GM23248 (cell line): ENCODE measurements around the gene WWOX. TPM values are rescaled to one million over a fixed set of nuclear protein-coding genes. Genes with fewer than 3 reads are reported as not detected.

Source experiments
- DNase-seq: peaks from one replicate; pipeline ENCODE4 v3.0.0-alpha.2; 2015
- H2AFZ ChIP-seq: fragments of 200-600 bp; sonication (generic); 2 replicates; pipeline ENCODE4 v1.6.1; 2016; ENCODE audit warnings: antibody characterized with exemption
- H3F3A ChIP-seq: fragments of 200-600 bp; sonication (generic); 2 replicates; pipeline ENCODE4 v1.6.1; 2016; ENCODE audit warnings: mild to moderate bottlenecking, antibody characterized with exemption, mixed run types; ENCODE audit not compliant: insufficient read depth
- H3K27ac ChIP-seq: fragments of 200-600 bp; sonication (generic); 2 replicates; pipeline ENCODE4 v1.5.1; 2016; ENCODE audit warnings: mild to moderate bottlenecking
- H3K27me3 ChIP-seq: fragments of 200-600 bp; sonication (generic); replicated peaks from 2 replicates; pipeline ENCODE4 v1.6.1; 2016; ENCODE audit warnings: mild to moderate bottlenecking; ENCODE audit not compliant: insufficient read depth
- H3K36me3 ChIP-seq: fragments of 200-600 bp; sonication (generic); 2 replicates; pipeline ENCODE4 v1.6.1; 2016; ENCODE audit warnings: low read depth, mild to moderate bottlenecking
- H3K4me1 ChIP-seq: fragments of 200-600 bp; sonication (generic); 2 replicates; pipeline ENCODE4 v1.6.1; 2016; ENCODE audit warnings: mild to moderate bottlenecking; ENCODE audit not compliant: insufficient read depth
- H3K4me2 ChIP-seq: fragments of 200-600 bp; sonication (generic); one replicate; pipeline ENCODE4 v1.6.1; 2016; ENCODE audit warnings: mild to moderate bottlenecking; ENCODE audit not compliant: unreplicated experiment
- H3K4me3 ChIP-seq: fragments of 200-600 bp; sonication (generic); 2 replicates; pipeline ENCODE4 v1.5.1; 2016; ENCODE audit warnings: mild to moderate bottlenecking
- H3K79me2 ChIP-seq: fragments of 200-600 bp; sonication (generic); 2 replicates; pipeline ENCODE4 v1.6.1; 2016; ENCODE audit warnings: mild to moderate bottlenecking; ENCODE audit not compliant: insufficient read depth
- H3K9ac ChIP-seq: fragments of 200-600 bp; sonication (generic); 2 replicates; pipeline ENCODE4 v1.6.1; 2016; ENCODE audit warnings: mild to moderate bottlenecking
- H3K9me2 ChIP-seq: fragments of 200-600 bp; sonication (generic); 2 replicates; pipeline ENCODE4 v1.6.1; 2016; ENCODE audit warnings: mixed run types, mild to moderate bottlenecking, moderate library complexity; ENCODE audit not compliant: insufficient read depth
- H3K9me3 ChIP-seq: fragments of 200-600 bp; sonication (generic); one replicate; pipeline ENCODE4 v1.6.1; 2017; ENCODE audit warnings: low read depth
- H4K20me1 ChIP-seq: fragments of 200-600 bp; sonication (generic); 2 replicates; pipeline ENCODE4 v1.6.0; 2016; ENCODE audit not compliant: insufficient read depth
- EZH2 ChIP-seq: fragments of 200-600 bp; sonication (generic); IDR thresholded peaks from 2 replicates; pipeline ENCODE4 v1.6.1; 2018; ENCODE audit warnings: antibody characterized with exemption, mild to moderate bottlenecking; ENCODE audit not compliant: insufficient read depth, poor library complexity, severe bottlenecking
- EZH2phosphoT487 ChIP-seq: fragments of 200-600 bp; sonication (generic); IDR thresholded peaks from 2 replicates; pipeline ENCODE4 v1.6.1; 2018; ENCODE audit warnings: antibody characterized with exemption, moderate library complexity, mild to moderate bottlenecking, low read depth; ENCODE audit not compliant: insufficient read depth
- WGBS, 2 experiments: methylation state at CpG; one replicate each; pipeline ENCODE4 v1.1.6; 2015 to 2017; ENCODE audit warnings: low lambda C conversion rate in 2 of 2, low coverage in 1 of 2; ENCODE audit errors: missing lambda C conversion rate in 2 of 2; 5-methylcytosine and 5-hydroxymethylcytosine counted together
- in situ Hi-C: fragments of 300-500 bp; cut with MboI; formaldehyde crosslinking; loops from 2 replicates; pipeline ENCODE4 v1.15.0; 2020
- polyA plus RNA-seq: library from polyadenylated mRNA; unstranded; fragments of >200 nt; fragmentation: Nextera tagmentation; extraction: Ambion mirVana; gene quantifications from 2 replicates; pipeline ENCODE4 v1.2.1, GENCODE V29; 2016
- total RNA-seq: library from RNA; depleted of rRNA; stranded (reverse); fragments of >200 nt; shearing (Covaris generic); gene quantifications from 2 replicates; pipeline ENCODE4 v1.2.3, GENCODE V29; 2014

Gene WWOX
- total and polyA plus RNA-seq, 2 experiments from 2014 or later = 4.5 to 6.6 TPM

- DNase-seq = no peak
- Histone ChIP-seq H3F3A (no peaks in the 10 kb centered on the region), H3K4me2 (no peak overlapping the region), H3K9me3 (no peaks in the 10 kb centered on the region), H3K36me3 (no peaks in the 10 kb centered on the region), H3K4me3 (no peak overlapping the region), H4K20me1 (no peaks in the 10 kb centered on the region), H3K4me1 (no peaks in the 10 kb centered on the region), H2AFZ (no peak overlapping the region), H3K9ac (no peak overlapping the region), H3K27ac (no peak overlapping the region), H3K79me2 (no peaks in the 10 kb centered on the region), H3K27me3 (no peaks in the 10 kb centered on the region), H3K9me2 (no peaks in the 10 kb centered on the region)
- 55 to 63% methylated on average over 6 of the region's 6 CpGs for WGBS, 2 experiments
- in situ Hi-C loops = no loop called here
- TF ChIP-seq EZH2 (no peak), EZH2phosphoT487 (no peak)
Observed at GRCh38 chr16:79186196-79186595, 1086.7 kb downstream of the WWOX start.

- Histone ChIP-seq H3K27me3 (no peaks in the 10 kb centered on the region), H3K4me3 (no peak overlapping the region), H3F3A (no peaks in the 10 kb centered on the region), H3K9me3 (no peaks in the 10 kb centered on the region), H3K4me1 (no peaks in the 10 kb centered on the region), H3K4me2 (no peak overlapping the region), H3K36me3 (no peaks in the 10 kb centered on the region), H3K9ac (no peak overlapping the region), H3K9me2 (no peaks in the 10 kb centered on the region), H3K27ac (no peak overlapping the region), H2AFZ (no peak overlapping the region), H3K79me2 (no peaks in the 10 kb centered on the region), H4K20me1 (no peaks in the 10 kb centered on the region)
- no peak for DNase-seq
- in situ Hi-C loops = no loop called here
- 59 to 61% methylated on average over 13 of the region's 13 CpGs for WGBS, 2 experiments
- TF ChIP-seq EZH2 (no peak), EZH2phosphoT487 (no peak)
Observed at GRCh38 chr16:79188115-79188738, 1088.8 kb downstream of the WWOX start.

- Histone ChIP-seq H2AFZ (no peak overlapping the region), H3K4me2 (no peak overlapping the region), H3K79me2 (no peaks in the 10 kb centered on the region), H3K27me3 (no peaks in the 10 kb centered on the region), H3K4me3 (no peak overlapping the region), H3F3A (no peaks in the 10 kb centered on the region), H3K9ac (no peak overlapping the region), H4K20me1 (no peaks in the 10 kb centered on the region), H3K4me1 (no peaks in the 10 kb centered on the region), H3K27ac (no peak overlapping the region), H3K9me3 (no peaks in the 10 kb centered on the region), H3K9me2 (no peaks in the 10 kb centered on the region), H3K36me3 (no peaks in the 10 kb centered on the region)
- DNase-seq = no peak
- TF ChIP-seq EZH2 (no peak), EZH2phosphoT487 (no peak)
- in situ Hi-C loops = no loop called here
- 43 to 63% methylated on average over 5 of the region's 5 CpGs for WGBS, 2 experiments
Observed at GRCh38 chr16:79188739-79189122, 1089.3 kb downstream of the WWOX start.

- in situ Hi-C loops = no loop called here
- Histone ChIP-seq H3K27me3 (no peaks in the 10 kb centered on the region), H3K9me2 (no peaks in the 10 kb centered on the region), H3K9ac (no peak overlapping the region), H3F3A (no peaks in the 10 kb centered on the region), H3K4me2 (no peak overlapping the region), H3K9me3 (no peaks in the 10 kb centered on the region), H2AFZ (no peak overlapping the region), H3K4me1 (no peaks in the 10 kb centered on the region), H3K36me3 (no peaks in the 10 kb centered on the region), H4K20me1 (no peaks in the 10 kb centered on the region), H3K27ac (no peak overlapping the region), H3K79me2 (no peaks in the 10 kb centered on the region), H3K4me3 (no peak overlapping the region)
- TF ChIP-seq EZH2 (no peak), EZH2phosphoT487 (no peak)
- 52 to 65% methylated on average over 1 of the region's 1 CpG for WGBS, 2 experiments
- no peak for DNase-seq
Observed at GRCh38 chr16:79190542-79190941, 1091.1 kb downstream of the WWOX start.

GRCh38 chr16:79191933-79192332, 1092.5 kb downstream of the WWOX start:
- no peaks in the 10 kb centered on the region for H3F3A ChIP-seq
- no peaks in the 10 kb centered on the region for H3K27me3 ChIP-seq
- no peaks in the 10 kb centered on the region for H3K9me3 ChIP-seq
- no peaks in the 10 kb centered on the region for H3K4me1 ChIP-seq
- H3K36me3 ChIP-seq = no peaks in the 10 kb centered on the region
- 62 to 64% methylated on average over 8 of the region's 8 CpGs for WGBS, 2 experiments
- H3K4me2 ChIP-seq = no peak overlapping the region
- H4K20me1 ChIP-seq = no peaks in the 10 kb centered on the region
- in situ Hi-C loops = no loop called here
- no peak overlapping the region for H3K27ac ChIP-seq
- no peaks in the 10 kb centered on the region for H3K79me2 ChIP-seq
- H2AFZ ChIP-seq = no peak overlapping the region
- no peak for DNase-seq
- H3K9ac ChIP-seq = no peak overlapping the region
- no peaks in the 10 kb centered on the region for H3K9me2 ChIP-seq
- H3K4me3 ChIP-seq = no peak overlapping the region
- no peak for TF ChIP-seq EZH2
- no peak for TF ChIP-seq EZH2phosphoT487
